ENCODE data around the gene ELP4. TPM values are rescaled to one million over a fixed set of nuclear protein-coding genes. Genes with fewer than 3 reads are reported as not detected.

ELP4 gene
- total RNA-seq, 1 donor from 2014 or later = 15.1 TPM

DNA sequence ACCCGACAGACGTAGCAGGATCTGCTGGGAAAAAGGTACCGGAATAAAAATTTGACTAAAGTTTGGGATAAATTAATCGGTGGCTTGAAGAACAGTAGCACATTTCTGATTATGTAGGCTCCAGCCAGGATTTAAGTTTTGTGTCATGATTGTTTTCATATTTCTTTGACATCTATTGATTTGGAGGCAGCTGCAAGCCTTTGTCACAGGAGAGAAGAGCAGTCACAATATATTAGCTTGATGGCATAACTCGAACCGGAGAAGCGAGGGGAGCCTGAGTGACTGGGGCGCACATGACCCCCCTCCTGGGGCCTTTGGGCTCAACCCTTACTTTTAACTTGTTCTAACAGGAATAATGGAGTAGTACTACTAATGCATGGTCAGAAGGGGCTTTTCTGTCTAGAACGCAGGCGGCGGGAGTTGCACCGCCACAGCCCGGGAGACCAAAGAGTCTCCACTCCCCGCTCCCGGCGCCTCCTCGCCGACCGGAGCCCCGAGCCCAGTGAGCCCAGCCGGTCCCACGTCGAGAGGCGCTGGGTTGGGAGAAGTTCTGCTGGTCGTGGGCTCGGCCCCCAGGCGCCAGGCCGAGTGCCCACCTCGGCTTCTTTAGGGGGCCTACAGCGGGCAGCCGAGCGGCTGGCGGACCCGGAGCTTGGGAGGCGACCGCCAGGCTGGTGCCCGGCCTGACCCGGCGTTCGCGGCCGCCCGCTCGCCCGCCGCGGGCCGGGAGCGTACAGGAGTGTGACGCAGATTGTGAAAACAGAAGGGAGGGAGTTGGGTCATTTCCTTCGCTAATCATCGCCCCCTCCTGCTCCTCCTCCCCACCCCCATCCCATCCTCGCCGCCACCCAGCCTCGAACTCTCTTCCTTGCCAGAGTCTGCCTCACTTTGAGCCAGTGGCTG is 317.2 kb downstream of the ELP4 start:
- ATAC-seq = no peak

DNA sequence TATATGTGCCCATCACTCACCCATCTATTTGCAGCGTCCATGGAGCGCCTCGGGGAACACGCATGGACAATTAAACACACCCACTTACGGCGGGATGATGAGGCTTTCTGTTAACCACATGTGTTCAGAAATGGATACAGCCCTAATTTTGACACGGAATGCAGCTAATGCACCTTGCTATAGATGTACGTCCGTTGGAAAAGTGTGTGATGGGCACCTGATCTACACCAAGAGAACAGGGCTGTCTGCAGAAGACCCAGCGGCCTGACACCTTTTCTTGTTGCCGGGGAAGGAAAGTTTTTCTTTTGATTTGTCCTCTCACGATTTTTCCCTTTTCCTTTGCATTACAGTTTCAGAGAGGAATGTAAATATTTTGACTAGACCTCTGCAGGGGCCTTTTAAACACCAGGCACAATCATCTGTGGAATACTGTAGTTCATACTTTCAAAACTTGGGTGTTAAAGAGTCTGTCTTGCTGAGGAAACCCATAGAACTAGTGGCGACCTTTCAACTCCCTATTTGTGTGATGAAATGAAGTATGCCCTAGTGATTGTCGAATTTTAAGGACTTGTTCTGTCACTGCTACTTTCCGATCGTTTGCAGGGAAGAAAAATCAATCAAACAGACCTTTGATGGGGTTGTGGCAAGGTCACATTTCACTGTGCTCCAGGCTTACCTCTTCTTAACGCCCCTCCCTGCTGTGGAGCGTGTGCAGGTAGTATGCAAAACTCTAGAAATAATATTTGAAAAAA is 318.1 kb downstream of the ELP4 start:
- no peak for ATAC-seq

DNA sequence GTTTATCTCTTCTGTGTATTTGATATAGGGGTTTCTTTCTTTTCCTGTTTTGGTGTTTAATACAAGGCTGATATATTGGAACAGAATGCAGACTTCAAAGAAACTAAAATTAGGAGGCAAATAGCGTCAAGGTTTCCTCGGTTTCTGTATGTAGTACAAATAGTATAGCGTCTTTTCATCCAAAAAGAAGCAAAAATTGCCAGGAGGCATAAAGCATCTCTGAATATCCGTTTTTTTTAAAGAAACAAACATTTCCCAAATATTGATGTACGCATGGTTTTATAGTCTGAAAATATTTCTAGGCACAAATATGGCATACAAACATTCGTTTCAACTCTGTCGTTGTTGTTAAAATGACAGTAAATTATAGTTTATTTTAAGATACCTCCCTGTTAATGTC is 318.6 kb downstream of the ELP4 start:
- ATAC-seq = no peak

DNA sequence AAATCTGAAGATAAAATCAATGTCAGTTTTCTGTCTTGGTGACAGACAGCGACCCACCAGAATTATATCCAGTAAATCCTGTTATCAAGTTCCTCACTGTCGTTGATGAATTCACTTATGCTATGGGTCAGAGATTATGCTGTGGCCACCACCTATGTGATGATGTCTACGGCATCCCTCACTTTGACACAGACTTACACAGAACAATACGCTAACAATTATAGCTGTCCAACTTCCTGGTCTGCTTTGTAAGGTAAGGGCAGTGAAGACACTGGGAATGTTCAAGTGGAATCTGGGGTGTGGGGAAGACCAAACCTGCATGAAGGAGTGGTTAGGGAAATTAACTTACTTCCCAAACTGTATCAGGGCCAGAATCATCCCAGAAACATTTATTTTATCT is 320.8 kb downstream of the ELP4 start:
- ATAC-seq = no peak

DNA sequence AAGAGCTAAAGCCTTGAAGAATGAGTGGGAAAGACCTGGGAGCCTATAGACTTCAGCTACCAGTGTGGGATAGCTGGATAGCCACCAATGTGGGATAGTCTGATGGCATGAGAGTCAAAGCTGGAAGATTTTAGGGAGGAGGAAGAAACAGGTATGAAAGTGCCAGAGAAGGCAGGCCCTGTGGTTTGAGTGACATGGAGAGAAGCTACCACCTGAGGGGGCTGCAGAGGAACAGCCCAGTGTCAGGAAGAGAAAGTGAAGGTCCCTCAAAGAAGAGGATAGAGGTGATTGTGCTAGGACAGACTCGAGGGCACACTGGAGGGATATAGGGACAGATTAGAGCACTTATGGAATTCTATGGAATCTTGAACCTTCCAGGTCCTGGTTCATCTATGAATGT is 324.7 kb downstream of the ELP4 start:
- ATAC-seq = no peak

Other genes starting within 250 kb of the ELP4 start
- not detected for gene DCDC1, start 140.0 kb upstream of the ELP4 start, total RNA-seq
- 8.4 TPM for gene DNAJC24, start 139.9 kb upstream of the ELP4 start, total RNA-seq
- gene IMMP1L, start 145 bp upstream of the ELP4 start, total RNA-seq = 12.5 TPM